ENCODE measurements around the gene COL4A6.

GRCh38 chrX:108138814-108139702, 299.2 kb downstream of the COL4A6 start:
- TF ChIP-seq CTCF (IDR thresholded peaks at IDR 0.05) (peak in 4 of 6 experiments; percentile 10 to 38 (median 24)), POLR2A (IDR thresholded peaks at IDR 0.05) (no peak)

Data from adrenal gland (tissue), 5 donors.